OCI-LY7 (cell line): ENCODE data around the gene ICE1. TPM values are rescaled to one million over a fixed set of nuclear protein-coding genes. Genes with fewer than 3 reads are reported as not detected.

ENCODE experiments used
- BruUV-seq: library from RNA; stranded (reverse); fragments of 400-500 nt; replicated peaks from 2 replicates; lab custom pipeline; 2021; lab: Mats Ljungman, UMichigan
- CTCF ChIA-PET: fragments of 300-600 bp; sonication (Branson Sonifier 250); formaldehyde crosslinking; loops from one replicate; lab custom pipeline; 2022; ENCODE audit warnings: antibody characterized with exemption; ENCODE audit not compliant: unreplicated experiment; lab: Charles Lee
- POLR2A ChIA-PET: fragments of 300-600 bp; sonication (Branson Sonifier 250); formaldehyde crosslinking; loops from one replicate; lab custom pipeline; 2022; ENCODE audit warnings: antibody characterized with exemption; lab: Charles Lee
- DNase-seq: peaks from one replicate; pipeline ENCODE4 v3.0.0-alpha.2; 2015; ENCODE audit warnings: low spot score
- H2AFZ ChIP-seq: fragments of 200-600 bp; sonication (generic), shearing (Covaris generic); 2 replicates; pipeline ENCODE4 v1.6.1; 2014; ENCODE audit warnings: mild to moderate bottlenecking, antibody characterized with exemption, low read length, moderate library complexity
- H3K27ac ChIP-seq: fragments of 200-600 bp; sonication (generic); 2 replicates; pipeline ENCODE4 v1.5.1; 2014; ENCODE audit warnings: mixed run types, low read depth, mild to moderate bottlenecking, moderate library complexity, low read length, inconsistent platforms; ENCODE audit not compliant: poor library complexity, severe bottlenecking
- H3K36me3 ChIP-seq: fragments of 200-600 bp; sonication (generic); 2 replicates; pipeline ENCODE4 v1.6.1; 2014; ENCODE audit warnings: mild to moderate bottlenecking, antibody characterized with exemption, low read length, moderate library complexity, mixed read lengths; ENCODE audit not compliant: insufficient read depth
- H3K4me1 ChIP-seq: fragments of 200-600 bp; sonication (generic); 2 replicates; pipeline ENCODE4 v1.5.1; 2014; ENCODE audit warnings: mild to moderate bottlenecking, low read length; ENCODE audit not compliant: insufficient read depth, poor library complexity, severe bottlenecking
- H3K4me2 ChIP-seq: fragments of 200-600 bp; sonication (generic); 2 replicates; pipeline ENCODE4 v1.6.1; 2014; ENCODE audit warnings: mild to moderate bottlenecking, low read length
- H3K4me3 ChIP-seq: fragments of 200-600 bp; sonication (generic); 2 replicates; pipeline ENCODE4 v1.5.1; 2014; ENCODE audit warnings: mild to moderate bottlenecking, low read depth, low read length; ENCODE audit not compliant: poor library complexity, severe bottlenecking
- H3K79me2 ChIP-seq: fragments of 200-600 bp; sonication (generic); 2 replicates; pipeline ENCODE4 v1.6.1; 2016; ENCODE audit warnings: low read depth, mild to moderate bottlenecking, low read length, moderate library complexity, mixed read lengths; ENCODE audit not compliant: insufficient read depth
- H3K9me2 ChIP-seq: fragments of 200-600 bp; sonication (generic); 2 replicates; pipeline ENCODE4 v1.6.1; 2016; ENCODE audit warnings: mild to moderate bottlenecking, low read length, mixed read lengths; ENCODE audit not compliant: insufficient read depth
- H3K9me3 ChIP-seq: fragments of 200-600 bp; sonication (generic); 2 replicates; pipeline ENCODE4 v1.6.1; 2014; ENCODE audit warnings: mild to moderate bottlenecking, mixed run types, low read length, mixed read lengths
- H4K20me1 ChIP-seq: fragments of 200-600 bp; sonication (generic); 2 replicates; pipeline ENCODE4 v1.6.1; 2014; ENCODE audit warnings: mild to moderate bottlenecking, antibody characterized with exemption, low read length, moderate library complexity, mixed read lengths; ENCODE audit not compliant: insufficient read depth
- EZH2phosphoT487 ChIP-seq: fragments of 200-600 bp; sonication (generic); IDR thresholded peaks from 2 replicates; pipeline ENCODE4 v1.6.1; 2018; ENCODE audit warnings: low read depth, borderline replicate concordance, mild to moderate bottlenecking, mixed run types, antibody characterized with exemption, low read length, moderate library complexity, mixed read lengths
- intact Hi-C: fragments of 100-400 bp; cut with micrococcal nuclease; formaldehyde crosslinking; loops from one replicate; pipeline ENCODE4 v1.10.0; 2022; ENCODE audit not compliant: unreplicated experiment
- total RNA-seq, 2 experiments: library from RNA; depleted of rRNA in 1 of 2; stranded (reverse); fragments of >200 nt in 1 of 2; shearing (Covaris generic) in 1 of 2; gene quantifications; 2 replicates each; pipeline ENCODE4 v1.2.3, GENCODE V29; 2014 to 2022
- TF ChIP-seq, protein P1 (sequence below): fragments of 200-600 bp; sonication (generic); conservative IDR thresholded peaks from 2 replicates; pipeline ENCODE4 v1.5.1; 2014; ENCODE audit warnings: mild to moderate bottlenecking, antibody characterized with exemption, low read length, moderate library complexity, mixed read lengths

Gene ICE1
- total RNA-seq, 2 experiments from 2014 or later: 25.2 to 28.0 TPM

GRCh38 chr5:5422819-5423515 is 490 bp downstream of the ICE1 start:
- CTCF ChIA-PET: interaction anchor here (0.6 to 0.8 kb wide), 2 partner anchors 30 to 328 kb away, joined by 3 read pairs; no protein-coding TSS in a partner anchor
- peak overlapping the region; percentile 99 for H3K4me3 ChIP-seq
- no TSS peak for BruUV-seq
- peak overlapping the region; percentile 71 for H3K27ac ChIP-seq
- POLR2A ChIA-PET: interaction anchor here (0.8 to 2.5 kb wide), 6 partner anchors 9 to 28 kb away, joined by 3 to 8 read pairs (median 4); no protein-coding TSS in a partner anchor
- H3K4me1 ChIP-seq: peaks cover 45% of the 10 kb centered on the region
- H3K9me3 ChIP-seq: no peaks in the 10 kb centered on the region
- peaks cover 24% of the 10 kb centered on the region for H4K20me1 ChIP-seq
- peaks cover 53% of the 10 kb centered on the region for H3K79me2 ChIP-seq
- H3K4me2 ChIP-seq: peak overlapping the region; percentile 90
- no peaks in the 10 kb centered on the region for H3K9me2 ChIP-seq
- peak; percentile 8 for DNase-seq
- peaks cover 34% of the 10 kb centered on the region for H3K36me3 ChIP-seq
- no peak for TF ChIP-seq EZH2phosphoT487
- TF ChIP-seq, protein P1, sequence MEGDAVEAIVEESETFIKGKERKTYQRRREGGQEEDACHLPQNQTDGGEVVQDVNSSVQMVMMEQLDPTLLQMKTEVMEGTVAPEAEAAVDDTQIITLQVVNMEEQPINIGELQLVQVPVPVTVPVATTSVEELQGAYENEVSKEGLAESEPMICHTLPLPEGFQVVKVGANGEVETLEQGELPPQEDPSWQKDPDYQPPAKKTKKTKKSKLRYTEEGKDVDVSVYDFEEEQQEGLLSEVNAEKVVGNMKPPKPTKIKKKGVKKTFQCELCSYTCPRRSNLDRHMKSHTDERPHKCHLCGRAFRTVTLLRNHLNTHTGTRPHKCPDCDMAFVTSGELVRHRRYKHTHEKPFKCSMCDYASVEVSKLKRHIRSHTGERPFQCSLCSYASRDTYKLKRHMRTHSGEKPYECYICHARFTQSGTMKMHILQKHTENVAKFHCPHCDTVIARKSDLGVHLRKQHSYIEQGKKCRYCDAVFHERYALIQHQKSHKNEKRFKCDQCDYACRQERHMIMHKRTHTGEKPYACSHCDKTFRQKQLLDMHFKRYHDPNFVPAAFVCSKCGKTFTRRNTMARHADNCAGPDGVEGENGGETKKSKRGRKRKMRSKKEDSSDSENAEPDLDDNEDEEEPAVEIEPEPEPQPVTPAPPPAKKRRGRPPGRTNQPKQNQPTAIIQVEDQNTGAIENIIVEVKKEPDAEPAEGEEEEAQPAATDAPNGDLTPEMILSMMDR: no peak
- H2AFZ ChIP-seq: peak overlapping the region; percentile 75; the same call in 1 of the 2 replicates
- intact Hi-C loops: loop anchor here (2.0 to 5.0 kb wide), 4 partner anchors 329 to 1299 kb away; partner anchors contain the start of gene MED10

DNA sequence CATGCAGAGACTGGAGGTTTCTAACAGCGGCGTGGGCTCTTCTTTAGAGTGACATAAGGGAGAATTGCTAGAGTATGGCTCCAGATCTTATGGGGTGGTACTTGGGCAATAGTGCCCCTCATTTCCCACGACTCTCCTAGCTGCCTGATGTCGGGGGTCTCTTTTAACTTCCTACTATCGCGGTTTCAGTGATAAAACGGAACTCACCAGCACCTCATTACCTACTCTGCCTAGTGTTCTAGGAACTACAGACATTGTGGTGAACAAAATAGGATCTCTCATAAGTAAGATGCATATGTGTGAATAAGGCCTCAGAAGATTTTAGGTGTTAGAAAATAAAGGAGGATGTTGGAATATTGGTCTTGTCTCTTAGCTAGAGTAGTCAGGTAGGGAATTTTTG is 1.1 kb downstream of the ICE1 start:
- BruUV-seq: TSS peak; percentile 61
- intact Hi-C loops: loop anchor here (2.0 to 5.0 kb wide), 4 partner anchors 329 to 1299 kb away; partner anchors contain the start of gene MED10
- H3K27ac ChIP-seq: no peak overlapping the region
- DNase-seq: no peak
- peak overlapping the region; percentile 99 for H3K4me3 ChIP-seq
- H3K9me2 ChIP-seq: no peaks in the 10 kb centered on the region
- no peaks in the 10 kb centered on the region for H3K9me3 ChIP-seq
- H3K79me2 ChIP-seq: peaks cover 60% of the 10 kb centered on the region
- H2AFZ ChIP-seq: no peak overlapping the region
- ChIA-PET POLR2A (interaction anchor here (0.8 to 2.5 kb wide), 4 partner anchors 9 to 27 kb away, joined by 3 to 8 read pairs (median 5); no protein-coding TSS in a partner anchor), CTCF (interaction anchor here (0.8 kb wide), 1 partner anchor 29 kb away, joined by 3 read pairs; no protein-coding TSS in a partner anchor)
- H4K20me1 ChIP-seq: peaks cover 24% of the 10 kb centered on the region
- peaks cover 39% of the 10 kb centered on the region for H3K36me3 ChIP-seq
- TF ChIP-seq, protein P1: no peak
- no peak for TF ChIP-seq EZH2phosphoT487
- H3K4me2 ChIP-seq: peak overlapping the region; percentile 90
- peaks cover 43% of the 10 kb centered on the region for H3K4me1 ChIP-seq
